ENCODE measurements around the gene SLC25A21. TPM values are rescaled to one million over a fixed set of nuclear protein-coding genes. Genes with fewer than 3 reads are reported as not detected.

SLC25A21 gene
- total and polyA plus RNA-seq, 2 of the 13 experiments (the other 11 are each of a cell fraction or from before 2014, with no cell fraction given): 1.9 to 2.9 TPM

- peak; percentile 100 for TF ChIP-seq SMAD1 (CRISPR knock-in tag; IDR thresholded peaks at IDR 0.05; ENCODE audit: borderline replicate concordance, low read depth)
- TF ChIP-seq, protein P1, sequence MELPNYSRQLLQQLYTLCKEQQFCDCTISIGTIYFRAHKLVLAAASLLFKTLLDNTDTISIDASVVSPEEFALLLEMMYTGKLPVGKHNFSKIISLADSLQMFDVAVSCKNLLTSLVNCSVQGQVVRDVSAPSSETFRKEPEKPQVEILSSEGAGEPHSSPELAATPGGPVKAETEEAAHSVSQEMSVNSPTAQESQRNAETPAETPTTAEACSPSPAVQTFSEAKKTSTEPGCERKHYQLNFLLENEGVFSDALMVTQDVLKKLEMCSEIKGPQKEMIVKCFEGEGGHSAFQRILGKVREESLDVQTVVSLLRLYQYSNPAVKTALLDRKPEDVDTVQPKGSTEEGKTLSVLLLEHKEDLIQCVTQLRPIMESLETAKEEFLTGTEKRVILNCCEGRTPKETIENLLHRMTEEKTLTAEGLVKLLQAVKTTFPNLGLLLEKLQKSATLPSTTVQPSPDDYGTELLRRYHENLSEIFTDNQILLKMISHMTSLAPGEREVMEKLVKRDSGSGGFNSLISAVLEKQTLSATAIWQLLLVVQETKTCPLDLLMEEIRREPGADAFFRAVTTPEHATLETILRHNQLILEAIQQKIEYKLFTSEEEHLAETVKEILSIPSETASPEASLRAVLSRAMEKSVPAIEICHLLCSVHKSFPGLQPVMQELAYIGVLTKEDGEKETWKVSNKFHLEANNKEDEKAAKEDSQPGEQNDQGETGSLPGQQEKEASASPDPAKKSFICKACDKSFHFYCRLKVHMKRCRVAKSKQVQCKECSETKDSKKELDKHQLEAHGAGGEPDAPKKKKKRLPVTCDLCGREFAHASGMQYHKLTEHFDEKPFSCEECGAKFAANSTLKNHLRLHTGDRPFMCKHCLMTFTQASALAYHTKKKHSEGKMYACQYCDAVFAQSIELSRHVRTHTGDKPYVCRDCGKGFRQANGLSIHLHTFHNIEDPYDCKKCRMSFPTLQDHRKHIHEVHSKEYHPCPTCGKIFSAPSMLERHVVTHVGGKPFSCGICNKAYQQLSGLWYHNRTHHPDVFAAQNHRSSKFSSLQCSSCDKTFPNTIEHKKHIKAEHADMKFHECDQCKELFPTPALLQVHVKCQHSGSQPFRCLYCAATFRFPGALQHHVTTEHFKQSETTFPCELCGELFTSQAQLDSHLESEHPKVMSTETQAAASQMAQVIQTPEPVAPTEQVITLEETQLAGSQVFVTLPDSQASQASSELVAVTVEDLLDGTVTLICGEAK (IDR thresholded peaks at IDR 0.05): no peak
- TF ChIP-seq, protein P1 (CRISPR knock-in tag; IDR thresholded peaks at IDR 0.05): peak; percentile 96
- peak; percentile 57; the same call in 1 of the 2 replicates for TF ChIP-seq NR2F2 (IDR thresholded peaks at IDR 0.05; ENCODE audit: borderline replicate concordance, low read depth)
- peak; percentile 99 for TF ChIP-seq NFE2L1 (CRISPR knock-in tag; IDR thresholded peaks at IDR 0.05; ENCODE audit: borderline replicate concordance)
- TF ChIP-seq POLR2G (IDR thresholded peaks at IDR 0.05; ENCODE audit: low read depth, low read length): peak; percentile 99
- TF ChIP-seq, protein P2, sequence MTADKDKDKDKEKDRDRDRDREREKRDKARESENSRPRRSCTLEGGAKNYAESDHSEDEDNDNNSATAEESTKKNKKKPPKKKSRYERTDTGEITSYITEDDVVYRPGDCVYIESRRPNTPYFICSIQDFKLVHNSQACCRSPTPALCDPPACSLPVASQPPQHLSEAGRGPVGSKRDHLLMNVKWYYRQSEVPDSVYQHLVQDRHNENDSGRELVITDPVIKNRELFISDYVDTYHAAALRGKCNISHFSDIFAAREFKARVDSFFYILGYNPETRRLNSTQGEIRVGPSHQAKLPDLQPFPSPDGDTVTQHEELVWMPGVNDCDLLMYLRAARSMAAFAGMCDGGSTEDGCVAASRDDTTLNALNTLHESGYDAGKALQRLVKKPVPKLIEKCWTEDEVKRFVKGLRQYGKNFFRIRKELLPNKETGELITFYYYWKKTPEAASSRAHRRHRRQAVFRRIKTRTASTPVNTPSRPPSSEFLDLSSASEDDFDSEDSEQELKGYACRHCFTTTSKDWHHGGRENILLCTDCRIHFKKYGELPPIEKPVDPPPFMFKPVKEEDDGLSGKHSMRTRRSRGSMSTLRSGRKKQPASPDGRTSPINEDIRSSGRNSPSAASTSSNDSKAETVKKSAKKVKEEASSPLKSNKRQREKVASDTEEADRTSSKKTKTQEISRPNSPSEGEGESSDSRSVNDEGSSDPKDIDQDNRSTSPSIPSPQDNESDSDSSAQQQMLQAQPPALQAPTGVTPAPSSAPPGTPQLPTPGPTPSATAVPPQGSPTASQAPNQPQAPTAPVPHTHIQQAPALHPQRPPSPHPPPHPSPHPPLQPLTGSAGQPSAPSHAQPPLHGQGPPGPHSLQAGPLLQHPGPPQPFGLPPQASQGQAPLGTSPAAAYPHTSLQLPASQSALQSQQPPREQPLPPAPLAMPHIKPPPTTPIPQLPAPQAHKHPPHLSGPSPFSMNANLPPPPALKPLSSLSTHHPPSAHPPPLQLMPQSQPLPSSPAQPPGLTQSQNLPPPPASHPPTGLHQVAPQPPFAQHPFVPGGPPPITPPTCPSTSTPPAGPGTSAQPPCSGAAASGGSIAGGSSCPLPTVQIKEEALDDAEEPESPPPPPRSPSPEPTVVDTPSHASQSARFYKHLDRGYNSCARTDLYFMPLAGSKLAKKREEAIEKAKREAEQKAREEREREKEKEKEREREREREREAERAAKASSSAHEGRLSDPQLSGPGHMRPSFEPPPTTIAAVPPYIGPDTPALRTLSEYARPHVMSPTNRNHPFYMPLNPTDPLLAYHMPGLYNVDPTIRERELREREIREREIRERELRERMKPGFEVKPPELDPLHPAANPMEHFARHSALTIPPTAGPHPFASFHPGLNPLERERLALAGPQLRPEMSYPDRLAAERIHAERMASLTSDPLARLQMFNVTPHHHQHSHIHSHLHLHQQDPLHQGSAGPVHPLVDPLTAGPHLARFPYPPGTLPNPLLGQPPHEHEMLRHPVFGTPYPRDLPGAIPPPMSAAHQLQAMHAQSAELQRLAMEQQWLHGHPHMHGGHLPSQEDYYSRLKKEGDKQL (CRISPR knock-in tag; IDR thresholded peaks at IDR 0.05; ENCODE audit: low read depth): peak; percentile 34; the same call in 1 of the 2 replicates
- no peak for TF ChIP-seq TGIF2 (CRISPR knock-in tag; IDR thresholded peaks at IDR 0.05)
- TF ChIP-seq ZMYM2 (CRISPR knock-in tag; IDR thresholded peaks at IDR 0.05): peak; percentile 79; the same call in 1 of the 2 replicates
- TF ChIP-seq NFYB (CRISPR knock-in tag; IDR thresholded peaks at IDR 0.05): peak; percentile 51; the same call in 1 of the 2 replicates
- peak; percentile 85 for TF ChIP-seq MIER2 (CRISPR knock-in tag; IDR thresholded peaks at IDR 0.05)
- peak; percentile 100 for TF ChIP-seq POGZ (CRISPR knock-in tag; IDR thresholded peaks at IDR 0.05)
- TF ChIP-seq KDM1A (CRISPR knock-in tag; IDR thresholded peaks at IDR 0.05): peak; percentile 26; the same call in 1 of the 2 replicates
- 0 out of 2 replicates have a peak, but pooled peaks have one; percentile 7 for TF ChIP-seq THYN1 (CRISPR knock-in tag; IDR thresholded peaks at IDR 0.05; ENCODE audit: borderline replicate concordance, low read depth)
Observed at GRCh38 chr14:37172024-37172869, at the start of gene SLC25A21 (continued).
